HG03095 (cell line): ENCODE data around the gene PNKD.

ENCODE experiments used
- ATAC-seq: cut with Tn5 transposase; IDR thresholded peaks from one replicate; pipeline ENCODE4 v1.9.1; 2021; ENCODE audit warnings: moderate library complexity; ENCODE audit not compliant: unreplicated experiment

The PNKD gene

DNA sequence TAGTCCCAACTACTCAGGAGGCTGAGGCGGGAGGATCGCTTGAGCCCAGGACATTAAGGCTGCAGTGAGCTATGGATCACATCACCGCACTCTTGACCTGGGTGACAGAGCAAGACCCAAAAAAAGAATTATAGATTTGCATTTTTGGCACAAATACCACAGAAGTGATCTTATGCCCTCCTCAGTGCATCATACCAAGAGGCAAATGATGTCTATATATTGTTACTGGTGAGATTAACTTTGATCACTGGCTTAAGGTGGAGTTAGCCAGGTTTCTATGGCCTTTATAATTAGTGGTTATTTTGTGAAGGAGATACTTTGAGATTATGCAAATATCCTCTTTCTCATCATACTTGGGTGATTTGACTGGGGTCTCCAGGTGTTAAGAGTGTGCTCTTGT lies 64.2 kb downstream of the PNKD start:
- ATAC-seq, result no peak

GRCh38 chr2:218340656-218341055 lies 70.3 kb downstream of the PNKD start:
- no peak for ATAC-seq

DNA sequence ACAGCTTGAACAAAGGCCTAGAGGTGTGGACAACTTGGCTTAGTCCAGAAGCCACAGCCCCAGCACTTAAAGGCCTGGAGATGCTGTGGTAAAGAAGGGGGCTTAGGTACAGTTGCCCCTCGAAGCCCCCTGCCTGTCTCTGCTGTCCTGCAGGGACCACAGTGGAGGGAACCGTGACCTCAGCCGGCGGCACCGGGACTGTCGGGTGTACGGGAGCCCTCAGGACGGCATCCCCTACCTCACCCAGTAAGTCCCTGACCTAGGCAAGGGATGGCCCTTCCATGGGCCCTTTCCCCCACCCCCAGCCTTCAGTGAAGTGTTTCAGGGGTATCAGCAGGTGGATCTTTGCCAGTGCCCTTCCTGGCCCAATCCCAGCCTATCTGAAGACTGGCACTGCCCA lies 71.1 kb downstream of the PNKD start:
- ATAC-seq, result no peak

DNA sequence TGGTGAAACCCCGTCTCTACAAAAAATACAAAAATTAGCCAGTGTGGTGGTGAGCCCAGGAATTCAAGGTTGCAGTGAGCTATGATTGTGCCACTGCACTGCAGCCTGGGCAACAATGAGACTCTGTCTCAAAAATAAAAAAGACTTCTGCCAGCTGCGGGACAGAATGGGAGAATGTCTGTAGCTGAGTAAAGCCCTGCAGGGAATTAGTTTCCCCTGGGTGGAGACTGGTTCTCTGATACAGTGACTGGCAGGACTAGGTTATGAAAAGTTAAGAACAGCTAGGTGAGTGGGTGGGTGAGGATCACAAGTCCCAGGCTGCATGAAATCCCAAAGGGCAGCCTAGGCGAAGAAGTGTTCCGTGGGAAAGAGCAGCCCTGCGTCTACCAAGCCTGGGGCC lies 72.5 kb downstream of the PNKD start:
- no peak for ATAC-seq

DNA sequence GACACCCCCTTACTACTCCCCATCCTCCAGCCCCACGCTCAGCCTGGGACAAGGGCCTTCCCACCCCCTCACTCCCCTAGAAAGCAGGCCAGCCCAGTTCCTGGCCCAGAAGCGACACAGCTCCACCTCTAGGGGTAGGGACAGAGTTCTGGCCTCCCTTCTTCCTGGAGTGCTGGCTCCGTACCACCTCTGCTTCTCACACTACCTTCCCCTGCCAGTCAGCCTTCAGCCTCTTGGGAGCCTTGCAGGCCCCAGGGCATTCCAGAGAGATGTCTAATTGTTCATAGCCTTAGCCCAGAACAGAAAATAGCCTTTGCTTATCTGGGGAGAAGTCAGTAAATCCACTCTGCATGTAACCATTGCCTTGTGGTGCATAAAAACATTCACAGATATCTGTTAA lies 73.3 kb downstream of the PNKD start:
- ATAC-seq, result no peak

GRCh38 chr2:218344090-218344754 lies 73.9 kb downstream of the PNKD start:
- ATAC-seq, result no peak

- no peak for ATAC-seq
Measured at GRCh38 chr2:218344755-218345417, 74.6 kb downstream of the PNKD start.

DNA sequence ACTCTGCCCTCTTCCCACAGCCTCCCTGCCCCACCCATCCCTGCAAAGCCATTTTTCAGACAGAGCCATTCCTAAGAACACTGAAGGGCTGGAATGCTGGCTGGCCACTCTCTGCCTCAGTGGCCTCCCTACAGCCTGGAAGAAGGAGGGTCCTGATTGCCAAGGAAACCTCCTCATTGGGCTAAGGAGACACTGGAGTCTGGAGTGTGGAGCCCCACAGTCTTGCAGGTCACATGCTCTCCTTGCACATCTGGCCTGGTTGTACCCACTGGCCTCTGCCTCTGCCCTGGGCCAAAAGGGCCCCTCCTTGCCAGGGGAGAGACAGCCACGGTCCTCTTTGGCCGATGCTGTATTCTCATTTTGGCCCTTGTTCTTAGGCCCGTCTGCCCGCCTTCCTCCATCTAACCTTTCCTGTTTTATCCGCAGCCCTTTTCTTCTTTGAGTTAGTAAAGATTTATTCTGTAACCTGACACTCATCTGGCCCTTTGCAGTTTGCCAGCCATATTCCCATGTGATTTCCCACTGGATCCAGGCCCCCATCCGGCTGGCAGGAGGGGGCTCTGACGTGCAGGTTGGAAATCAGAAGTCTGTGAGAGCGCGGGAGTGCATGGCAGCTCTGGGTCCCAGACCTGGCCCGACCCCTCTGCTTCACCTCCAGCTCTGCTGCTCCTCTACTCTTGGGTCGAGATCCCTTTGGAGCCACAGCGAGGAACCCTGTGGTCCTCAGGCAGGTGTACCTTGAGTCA lies 75.3 kb downstream of the PNKD start:
- ATAC-seq, result no peak

- no peak for ATAC-seq
Measured at GRCh38 chr2:218347172-218347571, 76.9 kb downstream of the PNKD start.

GRCh38 chr2:218354045-218354444 lies 83.7 kb downstream of the PNKD start:
- ATAC-seq, result no peak

- no peak for ATAC-seq
Measured at GRCh38 chr2:218354850-218355443, 84.6 kb downstream of the PNKD start.

- no peak for ATAC-seq
Measured at GRCh38 chr2:218357236-218358177, 87.2 kb downstream of the PNKD start.

DNA sequence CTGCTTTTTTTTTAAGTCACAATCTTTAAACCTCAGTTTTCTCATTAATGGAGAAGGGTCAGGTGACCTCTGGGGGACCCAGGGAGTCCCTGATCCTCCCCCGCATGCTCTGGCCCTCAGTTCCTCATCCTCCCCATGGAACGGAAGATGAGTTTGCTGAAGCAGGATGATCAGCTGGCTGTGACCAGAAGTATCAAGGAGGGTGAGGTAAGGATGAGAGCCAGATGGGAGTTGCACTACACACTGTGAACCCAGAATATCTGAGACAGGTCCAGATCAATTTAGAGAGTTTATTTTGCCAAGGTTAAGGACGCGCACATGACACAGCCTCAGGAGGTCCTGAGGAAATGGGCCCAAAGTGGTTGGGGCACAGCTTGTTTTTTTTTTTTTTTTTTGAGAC lies 90.1 kb downstream of the PNKD start:
- ATAC-seq, result no peak

DNA sequence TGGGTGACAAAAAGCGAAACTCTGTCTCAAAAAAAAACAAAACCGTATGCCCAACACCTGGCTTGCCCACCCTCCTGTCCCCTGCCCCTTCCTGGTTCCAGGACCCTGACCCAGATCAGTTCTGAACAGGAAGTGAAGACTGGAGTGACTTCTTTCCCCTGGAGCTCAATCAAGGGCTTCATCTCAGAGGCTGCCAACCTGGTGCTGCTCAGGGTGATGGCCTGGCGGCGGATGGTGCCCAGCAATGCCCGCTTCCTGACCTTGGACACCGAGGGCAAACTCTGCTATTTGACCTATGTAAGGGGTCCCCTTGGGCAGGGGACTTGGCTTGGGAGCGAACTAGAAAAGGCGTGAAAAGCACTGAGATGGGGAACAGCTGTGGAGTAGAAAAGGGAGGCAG lies 92.3 kb downstream of the PNKD start:
- no peak for ATAC-seq

- no peak for ATAC-seq
Measured at GRCh38 chr2:218363736-218364135, 93.4 kb downstream of the PNKD start.

GRCh38 chr2:218364196-218364595 lies 93.9 kb downstream of the PNKD start:
- ATAC-seq, result no peak

- ATAC-seq, result no peak
Measured at GRCh38 chr2:218366621-218367414, 96.5 kb downstream of the PNKD start.

GRCh38 chr2:218367415-218368149 lies 97.3 kb downstream of the PNKD start:
- ATAC-seq, result peak; percentile 95

DNA sequence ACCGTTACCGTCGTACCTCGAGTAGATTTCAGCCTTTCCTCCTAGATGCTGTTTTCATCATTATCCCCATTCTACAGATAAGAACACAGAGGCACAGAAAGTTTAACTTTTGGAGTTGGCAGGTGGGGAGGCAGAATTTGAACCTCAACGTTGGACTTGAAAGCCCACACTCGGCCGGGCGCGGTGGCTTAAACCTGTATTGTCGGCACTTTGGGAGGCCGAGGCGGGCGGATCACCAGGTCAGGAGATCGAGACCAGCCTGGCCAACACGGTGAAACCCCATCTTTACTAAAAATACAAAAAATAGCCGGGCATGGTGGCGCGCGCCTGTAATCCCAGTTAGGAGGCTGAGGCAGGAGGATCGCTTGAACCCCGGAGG lies 97.8 kb downstream of the PNKD start:
- ATAC-seq, result no peak
